ENCODE data around the gene LRRFIP1.

DNA sequence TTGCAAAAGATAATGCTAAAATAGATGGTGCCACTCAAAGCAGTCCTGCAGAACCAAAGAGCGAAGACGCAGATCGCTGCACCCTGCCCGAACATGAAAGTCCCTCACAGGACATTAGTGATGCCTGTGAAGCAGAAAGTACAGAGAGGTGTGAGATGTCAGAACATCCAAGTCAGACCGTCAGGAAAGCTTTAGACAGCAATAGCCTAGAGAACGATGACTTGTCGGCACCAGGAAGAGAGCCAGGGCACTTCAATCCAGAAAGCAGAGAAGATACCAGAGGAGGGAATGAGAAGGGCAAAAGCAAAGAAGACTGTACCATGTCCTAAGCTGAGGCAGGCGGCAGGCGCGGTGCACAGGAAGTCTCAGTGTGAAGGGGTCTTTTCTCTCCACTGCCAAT lies 136.4 kb downstream of the LRRFIP1 start:
- TF ChIP-seq CTCF (IDR thresholded peaks at IDR 0.05): no peak
- TF ChIP-seq POLR2A (IDR thresholded peaks at IDR 0.05): no peak
